Stimulated activated CD8-positive, alpha-beta memory T cell treated with anti-CD3 and anti-CD28 coated beads, Interleukin-4, amount 100 ng/mL, for 24 hours (primary cell): ENCODE data around the gene HHIPL1.

Source experiments
- DNase-seq: peaks from one replicate; pipeline ENCODE4 v3.0.0-alpha.2; 2020; ENCODE audit warnings: low read depth

Gene HHIPL1

GRCh38 chr14:99689266-99690236 is 44.6 kb downstream of the HHIPL1 start:
- no peak for DNase-seq

GRCh38 chr14:99690636-99691035 is 45.7 kb downstream of the HHIPL1 start:
- DNase-seq: no peak

DNA sequence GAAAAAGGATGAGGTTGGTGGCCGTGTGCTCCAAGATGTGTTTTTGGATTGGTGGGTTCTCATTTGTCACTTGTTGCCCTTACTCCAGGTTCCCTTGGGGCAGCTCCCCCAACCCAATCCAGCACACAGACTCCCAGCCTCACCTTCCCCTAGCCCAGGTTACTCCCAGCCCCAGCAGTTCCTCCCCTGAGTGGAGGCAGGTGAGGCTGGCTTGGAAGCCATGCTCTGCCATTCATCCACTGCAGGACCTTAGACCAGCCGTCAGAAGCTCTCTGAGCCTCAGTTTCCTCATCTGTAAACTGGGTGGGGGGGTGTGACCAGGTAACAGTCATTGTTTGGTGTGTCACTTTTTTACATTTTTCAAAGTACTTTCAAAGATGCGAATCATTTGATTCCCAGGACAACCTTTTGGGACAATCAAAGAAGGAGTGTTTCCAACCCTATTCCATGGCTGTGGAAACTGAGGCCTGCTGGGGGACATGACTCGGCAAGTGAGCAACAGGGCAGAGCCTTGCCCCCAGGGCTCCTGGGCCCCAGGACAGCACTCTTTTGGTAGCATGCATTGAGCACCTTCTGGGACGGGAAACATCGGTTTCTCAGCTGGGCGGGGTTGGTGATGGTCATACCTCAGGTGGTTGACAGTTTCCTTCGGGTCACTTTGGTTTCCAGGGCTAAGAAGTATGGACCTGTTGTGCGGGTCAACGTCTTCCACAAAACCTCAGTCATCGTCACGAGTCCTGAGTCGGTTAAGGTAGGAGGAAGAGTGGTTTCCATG is 46.4 kb downstream of the HHIPL1 start:
- DNase-seq: no peak

- DNase-seq: no peak
Measured at GRCh38 chr14:99693918-99694317, 49.0 kb downstream of the HHIPL1 start.

DNA sequence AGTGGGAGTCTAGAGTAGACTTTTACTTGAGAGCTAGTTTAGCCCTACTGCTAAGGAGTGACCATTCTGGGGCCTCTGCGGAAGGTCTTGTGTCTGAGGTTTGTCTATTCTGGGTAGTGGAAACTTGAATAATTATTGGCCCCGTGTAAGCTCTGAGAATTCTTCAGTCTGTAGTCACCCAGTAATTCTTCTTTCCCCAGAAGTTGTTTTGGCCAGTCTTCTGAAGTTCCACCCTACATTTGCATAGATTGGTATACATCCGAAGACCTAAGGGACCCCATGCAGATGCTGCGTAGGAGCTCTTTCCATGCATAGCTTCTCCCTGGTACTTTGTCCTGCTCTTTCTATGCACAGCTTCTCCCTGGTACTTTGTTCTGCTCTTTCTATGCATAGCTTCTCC is 52.0 kb downstream of the HHIPL1 start:
- DNase-seq: no peak

DNA sequence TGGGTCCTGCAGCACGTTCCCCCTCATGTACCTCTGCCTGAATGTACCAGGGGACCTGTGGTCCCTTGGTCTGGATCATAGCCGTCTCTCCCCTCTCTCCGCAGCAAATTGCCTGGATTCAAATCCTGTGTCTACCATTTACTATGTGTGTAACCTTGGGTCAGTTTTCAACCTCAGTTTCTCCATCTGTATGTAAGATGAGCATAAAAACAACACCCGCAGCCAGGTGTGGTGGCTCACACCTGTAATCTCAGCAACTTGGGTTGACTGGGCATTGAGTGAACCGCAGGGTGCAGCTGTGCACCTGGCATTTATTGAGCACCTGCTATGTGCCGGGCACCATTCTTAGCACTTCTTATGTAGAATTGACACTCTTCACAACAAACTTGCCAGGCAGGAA is 53.3 kb downstream of the HHIPL1 start:
- no peak for DNase-seq

DNA sequence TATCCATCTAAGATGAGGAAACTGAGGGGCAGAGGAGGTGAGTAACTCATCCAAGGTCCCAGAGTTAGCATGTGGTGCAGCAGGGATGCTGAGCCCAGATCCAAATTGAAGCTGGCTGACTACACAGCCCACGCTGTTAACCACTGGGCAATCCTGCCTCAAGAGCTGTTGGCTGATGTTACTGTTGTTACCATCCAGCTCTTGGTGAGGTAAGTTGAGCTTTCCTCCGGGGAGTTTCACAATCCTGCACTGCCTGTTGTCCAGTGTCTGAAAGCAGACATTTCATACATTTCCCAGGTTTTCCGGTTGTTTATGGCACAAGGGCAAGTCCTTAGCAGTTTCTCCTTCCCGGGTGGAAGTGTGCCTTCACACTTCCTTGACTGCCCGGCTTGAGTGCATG is 53.7 kb downstream of the HHIPL1 start:
- no peak for DNase-seq

- no peak for DNase-seq
Measured at GRCh38 chr14:99699085-99699760, 54.3 kb downstream of the HHIPL1 start.

- DNase-seq: no peak
Measured at GRCh38 chr14:99699861-99700260, 54.9 kb downstream of the HHIPL1 start.

- DNase-seq: no peak
Measured at GRCh38 chr14:99700379-99700778, 55.5 kb downstream of the HHIPL1 start.

DNA sequence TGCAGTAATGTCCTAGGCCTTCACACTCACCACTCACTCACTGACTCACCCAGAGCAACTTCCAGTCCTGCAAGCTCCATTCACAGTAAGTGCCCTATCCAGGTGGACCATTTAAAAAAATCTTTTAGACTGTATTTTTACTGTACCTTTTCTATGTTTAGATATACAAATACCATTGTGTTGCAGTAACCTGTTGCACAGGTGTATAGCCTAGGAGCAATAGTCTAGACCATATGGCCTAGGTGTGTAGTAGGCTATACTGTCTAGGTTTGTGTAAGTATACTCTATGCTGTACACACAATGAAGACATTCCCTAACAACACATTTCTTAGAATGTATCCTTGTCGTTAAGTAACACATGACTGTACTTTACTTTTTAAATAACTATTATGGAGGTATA is 56.3 kb downstream of the HHIPL1 start:
- no peak for DNase-seq

GRCh38 chr14:99702115-99702514 is 57.2 kb downstream of the HHIPL1 start:
- no peak for DNase-seq

DNA sequence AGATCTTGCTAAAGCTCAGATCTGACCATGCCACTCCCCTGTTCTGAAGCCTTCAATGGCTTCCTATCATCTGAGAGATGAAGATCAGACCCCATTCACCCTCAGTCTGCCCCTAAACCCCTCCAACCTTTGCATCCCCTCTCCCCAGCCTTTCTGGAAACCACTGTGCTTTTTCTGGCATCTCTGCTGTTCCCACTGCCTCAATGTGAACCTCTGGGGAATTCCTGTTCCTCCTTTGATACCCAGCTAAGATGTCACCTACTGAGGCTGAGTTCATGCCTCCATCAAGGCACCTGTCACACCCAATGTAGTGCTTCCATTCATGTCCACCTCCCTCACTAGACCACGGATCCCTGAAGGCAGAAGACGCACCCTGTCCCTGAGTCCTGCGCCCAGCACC is 58.5 kb downstream of the HHIPL1 start:
- no peak for DNase-seq

- DNase-seq: no peak
Measured at GRCh38 chr14:99704037-99704436, 59.1 kb downstream of the HHIPL1 start.

- DNase-seq: no peak
Measured at GRCh38 chr14:99706107-99706900, 61.4 kb downstream of the HHIPL1 start.

DNA sequence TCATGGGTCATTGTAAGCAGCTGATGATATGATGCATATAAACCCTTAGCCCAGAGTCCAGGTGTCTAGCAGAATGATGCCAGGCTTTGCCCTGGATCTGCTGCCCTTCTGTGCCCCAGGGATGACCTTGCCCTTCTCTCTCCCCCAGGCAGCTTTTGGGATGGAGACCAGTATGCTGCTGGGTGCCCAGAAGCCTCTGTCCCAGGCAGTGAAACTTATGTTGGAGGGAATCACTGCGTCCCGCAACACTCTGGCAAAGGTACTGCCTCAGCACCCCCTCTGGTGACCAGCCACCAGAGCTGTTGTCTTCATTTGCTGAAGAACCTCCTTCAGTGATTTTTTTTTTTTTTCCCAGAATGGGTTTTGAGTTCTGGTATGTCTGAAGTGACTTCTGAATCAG is 62.5 kb downstream of the HHIPL1 start:
- DNase-seq: no peak

- DNase-seq: no peak
Measured at GRCh38 chr14:99707921-99708320, 63.0 kb downstream of the HHIPL1 start.

GRCh38 chr14:99708449-99708848 is 63.5 kb downstream of the HHIPL1 start:
- no peak for DNase-seq

- DNase-seq: no peak
Measured at GRCh38 chr14:99713972-99714371, 69.0 kb downstream of the HHIPL1 start.

DNA sequence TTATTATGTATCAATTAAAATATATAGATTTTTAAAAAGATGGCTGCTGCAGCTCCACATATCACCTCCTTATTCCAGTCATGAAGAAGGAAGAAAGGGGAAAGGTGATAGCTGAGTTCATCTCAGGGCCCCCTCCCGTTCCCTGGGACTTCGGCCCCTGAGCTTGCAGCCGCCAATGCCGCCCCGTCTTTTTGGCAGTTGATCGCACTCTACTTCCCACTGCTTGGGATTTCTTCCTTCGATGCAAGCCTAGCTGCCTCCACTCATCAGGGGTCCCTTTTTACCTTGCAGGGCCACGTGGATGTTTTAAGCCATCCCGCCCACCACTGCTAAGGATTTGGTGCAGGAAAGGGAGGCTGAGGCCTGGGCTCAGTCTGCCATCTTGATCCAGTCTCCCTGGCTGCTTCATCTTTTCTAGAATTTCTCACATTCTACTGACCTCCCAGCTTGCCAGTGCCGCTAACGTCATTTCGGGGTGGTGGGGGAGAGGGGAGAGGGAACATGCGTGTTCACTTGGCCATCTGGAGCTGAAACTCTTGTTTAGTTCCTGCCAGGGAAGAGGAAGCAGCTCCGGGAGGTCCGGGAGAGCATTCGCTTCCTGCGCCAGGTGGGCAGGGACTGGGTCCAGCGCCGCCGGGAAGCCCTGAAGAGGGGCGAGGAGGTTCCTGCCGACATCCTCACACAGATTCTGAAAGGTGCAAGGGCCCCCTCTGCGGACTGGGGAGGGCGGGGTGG is 70.5 kb downstream of the HHIPL1 start:
- no peak for DNase-seq
